KMS-11 (cell line): ENCODE results near the gene PPIC.

ENCODE experiments used
- H2AFZ ChIP-seq: fragments of 200-600 bp; sonication (generic); 2 replicates; pipeline ENCODE4 v1.6.1; 2016; ENCODE audit warnings: antibody characterized with exemption, mixed run types, low read depth
- H3K27ac ChIP-seq: fragments of 200-600 bp; sonication (generic); 2 replicates; pipeline ENCODE4 v1.6.1; 2016; ENCODE audit warnings: mild to moderate bottlenecking, mixed run types
- H3K27me3 ChIP-seq: fragments of 200-600 bp; sonication (generic); 2 replicates; pipeline ENCODE4 v1.6.1; 2017; ENCODE audit warnings: mild to moderate bottlenecking, low read depth, mixed run types, moderate library complexity; ENCODE audit not compliant: insufficient read depth
- H3K36me3 ChIP-seq: fragments of 200-600 bp; sonication (generic); 2 replicates; pipeline ENCODE4 v1.6.1; 2017; ENCODE audit warnings: mild to moderate bottlenecking, mixed run types; ENCODE audit not compliant: insufficient read depth
- H3K4me1 ChIP-seq: fragments of 200-600 bp; sonication (generic); 2 replicates; pipeline ENCODE4 v1.6.1; 2016; ENCODE audit warnings: mild to moderate bottlenecking, low read depth, mixed run types; ENCODE audit not compliant: poor library complexity, severe bottlenecking
- H3K4me2 ChIP-seq: fragments of 200-600 bp; sonication (generic); 2 replicates; pipeline ENCODE4 v1.7.0; 2016; ENCODE audit warnings: mild to moderate bottlenecking, mixed run types
- H3K4me3 ChIP-seq: fragments of 200-600 bp; sonication (generic); IDR thresholded peaks from 2 replicates; pipeline ENCODE4 v1.6.1; 2017; ENCODE audit warnings: low read depth, low read length, mixed read lengths; ENCODE audit not compliant: insufficient read depth
- H3K79me2 ChIP-seq: fragments of 200-600 bp; sonication (generic); 2 replicates; pipeline ENCODE4 v1.6.1; 2016; ENCODE audit warnings: low read depth, mixed run types; ENCODE audit not compliant: insufficient read depth
- H3K9ac ChIP-seq: fragments of 200-600 bp; sonication (generic); 2 replicates; pipeline ENCODE4 v1.6.1; 2016; ENCODE audit warnings: mild to moderate bottlenecking, mixed run types
- H4K20me1 ChIP-seq: fragments of 200-600 bp; sonication (generic); 2 replicates; pipeline ENCODE4 v1.6.1; 2016; ENCODE audit warnings: mild to moderate bottlenecking, mixed run types; ENCODE audit not compliant: insufficient read depth
- CTCF ChIP-seq: fragments of 200-600 bp; sonication (generic); conservative IDR thresholded peaks from 2 replicates; pipeline ENCODE4 v1.6.1; 2017; ENCODE audit warnings: low read depth, mild to moderate bottlenecking, antibody characterized with exemption, low read length, moderate library complexity, mixed read lengths

Gene PPIC

GRCh38 chr5:122999947-123000563 lies 36.5 kb downstream of the PPIC start:
- no peak overlapping the region for H3K4me2 ChIP-seq
- H3K4me1 ChIP-seq: no peaks in the 10 kb centered on the region
- no peaks in the 10 kb centered on the region for H3K27me3 ChIP-seq
- no peaks in the 10 kb centered on the region for H3K79me2 ChIP-seq
- no peak overlapping the region for H3K4me3 ChIP-seq
- no peak overlapping the region for H3K9ac ChIP-seq
- H4K20me1 ChIP-seq: no peaks in the 10 kb centered on the region
- H3K36me3 ChIP-seq: no peaks in the 10 kb centered on the region
- no peak overlapping the region for H3K27ac ChIP-seq
- no peak overlapping the region for H2AFZ ChIP-seq
- no peak for TF ChIP-seq CTCF

GRCh38 chr5:122997294-122997693 lies 39.2 kb downstream of the PPIC start:
- H3K9ac ChIP-seq: no peak overlapping the region
- TF ChIP-seq CTCF: no peak
- no peak overlapping the region for H3K4me3 ChIP-seq
- no peaks in the 10 kb centered on the region for H3K36me3 ChIP-seq
- no peaks in the 10 kb centered on the region for H3K4me1 ChIP-seq
- no peak overlapping the region for H3K27ac ChIP-seq
- no peaks in the 10 kb centered on the region for H3K79me2 ChIP-seq
- no peaks in the 10 kb centered on the region for H4K20me1 ChIP-seq
- H2AFZ ChIP-seq: no peak overlapping the region
- H3K27me3 ChIP-seq: no peaks in the 10 kb centered on the region
- no peak overlapping the region for H3K4me2 ChIP-seq

GRCh38 chr5:122996091-122996490 lies 40.4 kb downstream of the PPIC start:
- H3K27ac ChIP-seq: no peak overlapping the region
- H2AFZ ChIP-seq: no peak overlapping the region
- no peaks in the 10 kb centered on the region for H3K79me2 ChIP-seq
- no peaks in the 10 kb centered on the region for H3K36me3 ChIP-seq
- H3K9ac ChIP-seq: no peak overlapping the region
- H4K20me1 ChIP-seq: no peaks in the 10 kb centered on the region
- no peaks in the 10 kb centered on the region for H3K27me3 ChIP-seq
- H3K4me1 ChIP-seq: no peaks in the 10 kb centered on the region
- no peak overlapping the region for H3K4me2 ChIP-seq
- no peak overlapping the region for H3K4me3 ChIP-seq
- TF ChIP-seq CTCF: no peak

GRCh38 chr5:122985954-122986721 lies 50.4 kb downstream of the PPIC start:
- no peak for TF ChIP-seq CTCF
- H3K79me2 ChIP-seq: no peaks in the 10 kb centered on the region
- no peak overlapping the region for H3K9ac ChIP-seq
- H3K36me3 ChIP-seq: no peaks in the 10 kb centered on the region
- no peaks in the 10 kb centered on the region for H3K4me1 ChIP-seq
- H4K20me1 ChIP-seq: no peaks in the 10 kb centered on the region
- H3K27ac ChIP-seq: no peak overlapping the region
- H3K4me3 ChIP-seq: no peak overlapping the region
- no peak overlapping the region for H2AFZ ChIP-seq
- H3K27me3 ChIP-seq: no peaks in the 10 kb centered on the region
- no peak overlapping the region for H3K4me2 ChIP-seq
